ENCODE measurements around the gene FAM110D.
A peak's percentile ranks its signal among the peaks of the same experiment; 100 is the strongest.

The FAM110D gene

DNA sequence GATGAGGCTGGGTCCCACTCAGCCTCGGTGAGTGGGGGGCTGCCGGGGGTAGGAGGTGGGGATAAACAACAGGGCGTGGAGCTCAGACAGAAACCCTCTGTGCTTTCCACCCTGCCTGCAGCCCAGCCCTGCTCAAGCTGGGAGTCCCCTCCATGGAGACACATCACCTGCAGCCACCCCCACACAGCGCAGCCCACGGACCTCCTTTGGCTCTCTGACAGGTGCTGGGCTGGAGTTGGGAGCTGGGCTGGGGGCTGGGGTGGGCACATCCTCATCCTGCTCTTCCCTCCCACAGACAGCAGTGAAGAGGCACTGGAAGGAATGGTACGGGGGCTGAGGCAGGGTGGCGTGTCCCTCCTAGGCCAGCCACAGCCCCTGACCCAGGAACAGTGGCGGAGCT is 29.6 kb downstream of the FAM110D start:
- DNase-seq (ENCODE audit: low read depth, low spot score), result no peak

DNA sequence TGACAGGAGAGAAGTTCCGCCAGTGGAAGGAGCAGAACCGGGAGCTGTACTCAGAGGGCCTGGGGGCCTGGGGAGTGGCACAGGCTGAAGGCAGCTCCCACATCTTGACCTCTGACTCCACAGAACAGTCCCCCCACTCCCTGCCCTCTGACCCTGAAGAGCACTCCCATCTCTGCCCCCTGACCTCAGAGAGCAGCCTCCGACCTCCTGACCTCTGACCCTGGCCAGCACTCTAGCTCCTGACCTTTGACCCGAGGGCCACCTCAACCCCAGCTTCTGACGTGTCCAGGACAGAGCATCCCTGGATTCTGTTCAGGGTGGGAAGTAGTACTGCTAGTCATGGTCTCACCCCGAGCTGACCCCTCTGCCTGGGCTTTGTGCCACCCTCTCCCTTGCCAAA is 30.5 kb downstream of the FAM110D start:
- DNase-seq (ENCODE audit: low read depth, low spot score), result no peak

DNA sequence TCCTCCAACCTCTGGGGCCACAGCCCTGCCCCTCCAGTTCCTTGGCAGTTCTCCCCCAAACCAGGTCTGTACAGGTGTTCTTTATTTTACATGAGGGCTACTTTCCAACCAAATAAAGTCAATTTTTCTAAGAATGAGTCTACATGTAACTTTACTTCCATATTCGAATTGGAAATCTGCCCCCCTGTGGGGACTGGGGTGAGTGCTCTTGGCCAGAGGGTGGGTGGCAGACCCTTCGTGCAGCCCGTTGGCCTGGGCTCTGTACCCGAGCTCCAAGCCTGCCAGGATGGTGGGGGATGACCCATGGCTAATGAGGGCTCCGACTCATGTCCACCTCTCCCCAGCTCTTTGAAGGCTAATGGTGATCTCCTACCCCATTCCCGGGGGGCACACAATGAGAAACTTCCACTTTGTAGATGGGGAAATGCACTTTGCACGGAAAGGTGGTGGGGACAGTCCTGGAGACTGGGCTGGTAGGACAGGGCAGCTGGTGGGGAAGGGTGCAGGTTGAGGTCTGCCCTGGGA is 30.9 kb downstream of the FAM110D start:
- no peak for DNase-seq (ENCODE audit: low read depth, low spot score)

DNA sequence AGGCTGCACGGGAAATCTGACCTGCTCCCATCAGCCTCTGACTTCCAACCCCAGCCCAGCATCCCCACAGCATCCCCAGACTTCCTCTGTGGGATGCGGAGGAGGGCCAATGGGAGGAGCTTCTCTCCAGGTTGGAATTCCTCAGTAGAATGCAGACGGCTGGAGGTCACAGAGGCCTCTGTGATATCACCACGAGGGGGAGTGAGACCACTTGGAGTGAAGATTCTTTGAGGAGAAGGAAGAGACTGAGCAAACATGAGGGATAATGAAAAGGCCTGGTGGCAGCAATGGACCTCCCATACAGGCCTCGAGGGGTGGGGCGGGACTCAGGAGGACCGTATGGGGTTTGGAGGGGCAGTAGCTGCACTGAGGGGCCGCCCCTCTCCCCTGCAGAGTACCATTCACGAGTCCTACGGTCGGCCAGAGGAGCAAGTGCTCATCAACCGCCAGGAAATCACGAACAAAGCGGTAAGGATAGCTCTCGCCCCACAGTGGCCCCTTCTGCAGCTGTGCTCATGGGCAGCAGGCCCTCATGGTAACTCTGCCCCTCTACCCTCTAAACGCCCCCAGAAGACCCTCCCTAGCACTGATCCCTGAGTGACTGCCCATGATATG is 31.6 kb downstream of the FAM110D start, which contains the start of gene CATSPER4:
Gene CATSPER4 (plus strand): TSS at position 230 of the 615 bp plus-strand sequence. CDS start 26 bp downstream, at position 256.
- peak; percentile 93 for DNase-seq (ENCODE audit: low read depth, low spot score)

DNA sequence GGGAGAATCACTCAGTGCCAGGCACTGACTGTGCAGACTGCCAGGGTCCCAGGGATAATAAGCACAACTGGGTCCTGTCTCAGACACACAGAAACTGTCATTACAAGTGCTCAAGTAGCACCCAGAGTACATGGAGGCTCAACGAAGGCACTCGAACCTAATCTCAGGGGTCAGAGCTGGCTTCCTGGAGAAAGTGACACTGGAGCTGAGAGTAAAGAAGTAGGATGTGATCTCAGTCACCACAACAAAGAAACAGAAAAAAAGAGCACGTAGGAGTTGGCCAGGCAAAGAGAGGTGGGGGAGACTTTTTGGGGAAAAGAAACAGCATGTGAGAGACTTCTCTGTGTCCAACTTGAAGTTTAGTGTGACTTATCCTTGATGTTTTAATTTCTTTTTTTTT is 32.9 kb downstream of the FAM110D start:
- DNase-seq (ENCODE audit: low read depth, low spot score), result no peak

DNA sequence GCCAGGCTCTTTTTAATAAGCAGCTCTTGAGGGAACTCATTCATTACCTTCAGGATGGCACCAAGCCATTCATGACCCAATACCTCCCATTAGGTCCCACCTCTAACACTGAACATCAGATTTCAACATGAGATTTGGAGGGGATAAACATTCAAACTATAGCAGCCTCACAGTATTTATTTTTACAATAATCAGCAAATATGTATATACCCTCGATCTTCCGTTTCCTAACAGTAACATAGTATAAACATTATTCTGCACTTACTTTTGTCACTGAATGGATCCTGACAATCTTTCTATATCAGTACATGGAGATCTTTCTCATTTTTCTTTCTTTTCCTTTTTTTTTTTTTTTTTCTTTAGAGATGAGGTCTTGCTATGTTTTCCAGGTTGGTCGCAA is 36.9 kb downstream of the FAM110D start:
- no peak for DNase-seq (ENCODE audit: low read depth, low spot score)

DNA sequence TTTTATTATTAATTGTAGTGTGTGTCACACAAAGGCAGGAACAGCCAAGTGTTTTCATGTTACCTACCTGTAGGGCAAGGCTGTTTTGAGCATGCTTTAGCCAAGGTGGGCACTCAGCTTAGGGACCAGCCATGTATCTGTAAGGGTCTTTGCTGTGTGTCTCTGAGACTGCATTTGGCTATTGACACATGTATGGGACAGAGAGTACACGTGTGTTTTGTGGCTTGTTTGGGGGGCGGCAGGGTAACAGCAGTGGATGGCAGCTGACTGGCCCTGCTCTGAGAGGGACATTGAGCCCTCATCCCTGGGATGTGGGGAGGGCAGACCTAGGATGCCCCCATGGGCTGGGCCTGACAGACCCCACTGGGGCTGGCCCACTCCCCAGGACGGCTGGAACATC is 38.4 kb downstream of the FAM110D start:
- DNase-seq (ENCODE audit: low read depth, low spot score), result no peak

DNA sequence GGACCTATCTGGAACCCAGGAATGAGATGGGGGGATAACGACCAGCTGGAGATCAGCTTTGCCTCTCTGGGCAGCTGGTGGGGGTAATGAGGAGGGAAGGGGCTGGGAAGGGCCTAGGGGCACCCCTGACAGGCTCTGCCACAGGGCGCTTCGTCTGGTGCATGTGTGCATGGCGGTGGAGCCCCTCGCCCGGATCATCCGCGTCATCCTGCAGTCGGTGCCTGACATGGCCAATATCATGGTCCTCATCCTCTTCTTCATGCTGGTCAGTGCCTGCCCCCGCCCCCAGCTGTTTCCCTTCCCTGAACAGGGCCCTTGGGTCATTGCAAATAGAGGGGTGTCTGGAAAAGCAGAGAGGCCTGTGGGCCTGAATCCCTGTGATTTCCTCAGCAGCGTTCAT is 38.9 kb downstream of the FAM110D start:
- DNase-seq (ENCODE audit: low read depth, low spot score), result no peak

DNA sequence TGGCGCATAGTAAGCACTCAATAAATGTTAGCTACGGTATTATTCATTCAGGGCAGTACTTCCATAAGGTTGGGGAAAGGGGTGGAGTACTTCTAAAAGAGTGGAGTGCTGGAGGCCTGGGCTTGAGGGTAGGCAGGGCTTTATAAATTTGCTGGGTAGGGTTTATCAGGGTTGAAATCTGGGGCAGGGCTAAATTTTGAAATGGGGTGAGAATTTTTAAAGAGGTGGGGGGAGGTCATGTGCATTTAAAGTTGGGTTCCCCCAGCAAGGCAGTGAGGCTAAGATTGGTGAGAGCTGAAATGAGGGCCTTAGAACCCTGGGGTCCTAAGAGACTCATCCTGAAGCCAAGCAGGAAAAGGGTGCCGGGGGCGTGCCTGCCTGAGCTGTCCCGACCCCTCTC is 41.5 kb downstream of the FAM110D start:
- DNase-seq (ENCODE audit: low read depth, low spot score), result no peak

DNA sequence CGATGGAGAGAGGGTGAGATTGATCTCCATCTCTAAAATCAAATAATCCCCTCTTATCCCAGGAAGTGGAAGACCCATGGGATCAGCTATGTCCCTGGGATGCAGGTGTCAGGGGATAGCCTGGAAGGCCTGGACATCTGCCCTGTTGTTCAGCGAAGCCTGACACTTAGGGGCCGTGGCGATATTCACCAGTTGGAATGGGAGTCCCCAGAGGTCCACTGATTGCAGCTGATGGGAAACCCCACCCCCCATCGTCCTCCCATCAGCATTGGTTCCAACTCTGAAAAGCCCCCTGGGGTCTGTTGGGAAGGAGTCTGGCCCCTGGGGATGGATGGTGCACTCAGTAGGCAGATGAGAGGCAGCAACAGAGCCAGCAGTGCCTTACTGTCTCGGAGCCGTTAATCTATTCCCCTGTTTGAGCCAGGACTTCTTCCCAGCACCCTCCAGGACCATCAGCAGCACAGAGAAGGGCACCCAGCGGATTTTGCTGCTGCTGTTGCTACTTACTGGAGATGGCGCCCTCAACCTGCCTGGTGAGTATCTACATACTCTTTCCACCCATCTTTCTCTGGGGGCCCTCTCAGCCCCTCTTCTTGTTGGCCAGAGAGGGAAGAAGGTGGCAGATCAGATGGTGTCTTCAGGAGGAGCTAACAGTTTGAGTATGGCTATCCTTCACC is 44.9 kb downstream of the FAM110D start:
- peak; percentile 10 for DNase-seq (ENCODE audit: low read depth, low spot score)

DNA sequence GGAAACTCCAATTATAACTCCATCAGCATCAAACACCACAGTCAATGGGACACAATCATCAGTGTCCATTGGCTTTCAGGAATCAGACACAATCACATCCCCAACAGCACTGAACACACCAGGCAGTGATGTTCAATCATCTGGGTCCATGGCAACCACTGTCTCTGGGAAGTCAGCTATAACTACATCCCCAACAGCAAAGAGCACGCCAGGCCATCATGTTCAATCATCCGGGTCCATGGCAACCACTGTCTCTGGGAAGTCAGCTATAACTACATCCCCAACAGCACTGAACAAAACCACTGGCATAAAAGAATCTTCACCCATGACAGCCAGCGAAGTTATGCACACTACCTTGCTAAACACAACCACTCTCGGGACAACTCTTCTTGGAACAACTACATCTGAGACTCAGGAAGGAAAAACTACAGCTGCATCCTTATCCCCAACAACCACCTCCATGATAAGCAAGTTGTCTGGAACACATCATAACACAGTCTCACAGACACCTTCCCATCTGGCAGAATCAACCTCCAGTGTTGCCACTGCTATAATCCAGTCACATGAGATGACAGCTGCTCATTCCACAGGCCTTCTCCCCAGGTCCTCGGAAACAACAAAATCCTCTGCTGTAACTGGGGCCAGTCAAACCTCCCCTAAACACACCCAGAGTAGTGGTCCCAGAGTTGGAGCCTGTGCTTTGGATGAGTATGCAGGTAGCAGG is 51.4 kb downstream of the FAM110D start:
- no peak for DNase-seq (ENCODE audit: low read depth, low spot score)

DNA sequence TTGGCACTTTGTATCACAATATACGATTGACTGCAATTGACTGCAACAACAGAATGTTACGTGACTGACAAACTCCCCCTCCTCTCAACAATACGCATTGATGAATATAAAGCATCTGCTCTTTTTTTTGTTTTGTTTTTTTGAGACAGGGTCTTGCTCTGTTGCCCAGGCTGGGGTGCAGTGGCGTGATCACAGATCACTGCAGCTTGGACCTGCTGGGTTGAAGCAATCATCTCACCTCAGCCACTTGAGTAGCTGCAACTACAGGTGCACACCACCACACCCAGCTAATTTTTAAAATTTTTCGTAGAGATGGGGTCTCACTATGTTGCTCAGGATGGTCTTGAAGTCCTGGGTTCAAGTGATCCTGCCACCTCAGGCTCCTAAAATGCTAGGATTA is 53.8 kb downstream of the FAM110D start:
- no peak for DNase-seq (ENCODE audit: low read depth, low spot score)

DNA sequence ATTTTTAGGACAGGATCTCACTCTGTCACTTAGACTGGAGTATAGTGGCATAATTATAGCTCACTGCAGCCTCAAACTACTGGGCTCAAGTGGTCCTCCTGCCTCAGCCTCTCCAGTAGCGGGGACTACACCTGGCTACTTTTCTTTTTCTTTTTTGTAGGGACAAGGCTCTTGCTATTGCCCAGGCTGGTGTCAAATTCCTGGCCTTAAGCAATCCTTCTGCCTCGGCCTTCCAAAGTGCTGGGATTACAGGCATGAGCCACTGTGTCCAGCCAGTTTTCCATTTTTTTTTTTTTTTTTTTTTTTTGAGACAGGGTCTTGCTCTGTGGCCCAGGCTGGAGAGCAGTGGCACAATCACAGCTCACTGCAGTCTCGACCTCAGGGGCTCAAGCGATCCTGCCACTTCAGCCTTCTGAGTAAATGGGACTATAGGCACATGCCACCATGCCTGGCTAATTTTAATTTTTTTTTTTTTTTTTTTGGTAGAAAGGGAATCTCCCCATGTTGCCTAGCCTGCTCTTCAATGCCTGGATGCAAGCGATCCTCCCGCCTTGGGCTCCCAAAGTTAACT is 54.5 kb downstream of the FAM110D start:
- peak; percentile 14 for DNase-seq (ENCODE audit: low read depth, low spot score)

All from ELF-1 (cell line).